Measurements from ENCODE around the gene CDK5RAP3.
A peak's percentile ranks its signal among the peaks of the same experiment; 100 is the strongest.

Gene CDK5RAP3

DNA sequence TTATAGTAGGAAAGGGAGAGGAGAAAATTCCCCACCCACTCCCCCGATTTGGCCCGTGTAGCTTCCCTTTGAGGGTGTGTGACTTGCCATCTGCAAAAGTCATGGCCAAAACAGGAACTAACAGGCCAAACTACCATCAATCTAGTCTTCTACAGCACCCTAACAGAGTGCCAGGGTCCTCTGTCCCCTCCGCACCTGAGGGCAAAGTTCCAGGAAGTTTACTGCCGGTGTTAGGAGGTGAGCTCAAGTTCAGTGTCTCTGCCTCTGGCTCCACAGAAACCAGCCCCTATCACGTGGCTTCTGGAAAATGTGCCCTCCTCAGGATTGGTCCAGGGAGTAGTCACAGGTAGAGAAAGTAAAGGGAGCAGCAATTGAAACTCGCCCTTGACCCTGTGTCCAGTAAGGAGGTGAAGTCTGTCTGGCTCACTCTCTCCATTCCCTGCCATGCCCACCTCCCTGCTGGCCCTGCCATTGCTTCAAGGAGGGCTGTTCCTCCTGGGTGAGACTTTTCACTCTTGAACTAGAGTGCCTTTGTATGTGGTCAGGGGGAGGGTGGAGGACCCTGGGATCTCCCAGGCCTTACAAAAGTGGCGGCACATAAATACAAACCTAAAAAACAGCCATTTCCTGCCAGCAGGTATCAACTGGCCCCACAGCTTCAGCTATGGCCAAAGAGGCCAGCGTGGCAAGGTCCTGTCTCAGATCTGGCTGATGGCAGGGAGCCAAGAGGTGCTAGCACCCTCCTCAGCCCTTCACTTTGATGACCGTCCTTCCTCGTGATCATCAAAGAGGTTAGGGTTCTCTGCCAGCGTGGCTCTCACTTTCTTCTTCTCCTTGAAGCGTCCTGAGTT, 18.5 kb upstream of the CDK5RAP3 start:
- peak overlapping the region; percentile 24 for H3K27ac ChIP-seq
- POLR2A ChIA-PET (ENCODE audit: low non-redundant PET) = interaction anchor here (0.6 kb wide), 1 partner anchor 181 kb away, joined by 15 read pairs; no protein-coding TSS in a partner anchor
- no peak for DNase-seq (ENCODE audit: low spot score)
- CTCF ChIA-PET = interaction anchor here (0.7 to 0.9 kb wide), 2 partner anchors 10 to 474 kb away, joined by 3 read pairs; no protein-coding TSS in a partner anchor
- TF ChIP-seq, protein P1, sequence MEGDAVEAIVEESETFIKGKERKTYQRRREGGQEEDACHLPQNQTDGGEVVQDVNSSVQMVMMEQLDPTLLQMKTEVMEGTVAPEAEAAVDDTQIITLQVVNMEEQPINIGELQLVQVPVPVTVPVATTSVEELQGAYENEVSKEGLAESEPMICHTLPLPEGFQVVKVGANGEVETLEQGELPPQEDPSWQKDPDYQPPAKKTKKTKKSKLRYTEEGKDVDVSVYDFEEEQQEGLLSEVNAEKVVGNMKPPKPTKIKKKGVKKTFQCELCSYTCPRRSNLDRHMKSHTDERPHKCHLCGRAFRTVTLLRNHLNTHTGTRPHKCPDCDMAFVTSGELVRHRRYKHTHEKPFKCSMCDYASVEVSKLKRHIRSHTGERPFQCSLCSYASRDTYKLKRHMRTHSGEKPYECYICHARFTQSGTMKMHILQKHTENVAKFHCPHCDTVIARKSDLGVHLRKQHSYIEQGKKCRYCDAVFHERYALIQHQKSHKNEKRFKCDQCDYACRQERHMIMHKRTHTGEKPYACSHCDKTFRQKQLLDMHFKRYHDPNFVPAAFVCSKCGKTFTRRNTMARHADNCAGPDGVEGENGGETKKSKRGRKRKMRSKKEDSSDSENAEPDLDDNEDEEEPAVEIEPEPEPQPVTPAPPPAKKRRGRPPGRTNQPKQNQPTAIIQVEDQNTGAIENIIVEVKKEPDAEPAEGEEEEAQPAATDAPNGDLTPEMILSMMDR (conservative IDR thresholded peaks at IDR 0.05; ENCODE audit: low read depth) = no peak

DNA sequence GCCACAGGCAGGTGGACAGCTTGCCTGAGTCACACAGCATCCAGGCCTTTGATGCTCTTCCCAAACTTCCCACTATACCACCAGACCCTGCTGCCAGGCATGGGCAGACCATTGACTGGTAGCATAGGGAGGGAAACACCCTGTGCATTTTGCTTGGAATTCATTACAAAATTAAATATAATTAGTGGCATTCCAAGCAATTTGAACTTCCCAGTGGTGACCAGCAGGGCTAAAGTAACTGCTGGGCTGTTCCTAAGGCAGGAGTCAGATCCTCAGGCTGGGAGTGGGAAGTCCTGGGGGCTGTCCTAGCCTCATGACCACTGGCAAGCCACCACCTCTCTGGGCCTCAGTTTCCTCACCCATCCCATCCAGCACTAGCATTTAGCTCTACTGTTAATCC, 17.0 kb upstream of the CDK5RAP3 start:
- CTCF ChIA-PET = no interaction called here
- TF ChIP-seq, protein P1 (conservative IDR thresholded peaks at IDR 0.05; ENCODE audit: low read depth) = no peak
- POLR2A ChIA-PET (ENCODE audit: low non-redundant PET) = no interaction called here
- H3K27ac ChIP-seq = peak overlapping the region; percentile 38
- no peak for DNase-seq (ENCODE audit: low spot score)

DNA sequence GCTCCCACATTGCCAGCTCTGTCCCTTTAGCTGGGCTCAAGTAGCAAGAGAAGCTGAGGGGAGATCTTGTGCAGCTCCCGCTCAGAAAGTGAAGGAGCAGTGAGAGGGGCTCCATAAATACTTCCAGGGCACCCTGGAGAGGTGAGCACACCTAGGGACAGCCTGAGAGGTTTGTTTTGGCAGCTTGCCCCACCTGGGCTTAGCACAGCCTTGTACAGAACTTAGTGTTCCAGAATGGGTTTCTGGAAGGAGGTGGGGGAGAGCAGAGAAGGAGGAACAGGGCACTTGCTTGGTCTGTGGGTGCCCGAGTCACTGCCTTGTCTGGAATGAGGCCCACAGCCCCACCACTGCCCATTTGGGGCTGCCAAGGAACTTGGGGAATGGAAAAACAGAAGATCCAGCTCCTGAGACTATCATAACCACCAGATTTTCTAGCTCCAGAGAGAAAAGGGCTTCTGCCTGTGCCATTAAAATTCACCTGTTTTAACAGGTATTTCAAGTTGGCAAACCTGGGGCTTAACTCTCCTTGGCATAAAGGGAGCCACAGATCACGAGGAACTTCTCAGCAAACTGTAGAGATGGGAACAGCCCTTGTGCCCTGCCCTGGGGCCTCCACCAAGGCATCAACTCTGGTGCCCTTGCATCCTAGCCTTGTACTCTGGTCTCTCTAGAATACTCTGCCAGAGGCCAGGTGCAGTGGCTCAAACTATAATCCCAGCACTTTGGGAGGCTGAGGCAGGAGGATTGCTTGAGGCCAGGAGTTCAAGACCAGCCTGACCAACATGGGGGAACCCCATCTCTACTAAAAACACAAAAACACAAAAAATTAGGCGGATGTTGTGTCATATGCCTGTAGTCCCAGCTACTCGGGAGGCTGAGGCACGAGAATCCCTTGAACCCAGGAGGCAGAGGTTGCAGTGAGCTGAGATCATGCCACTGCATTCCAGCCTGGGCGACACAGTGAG, 15.1 kb upstream of the CDK5RAP3 start:
- TF ChIP-seq, protein P1 (conservative IDR thresholded peaks at IDR 0.05; ENCODE audit: low read depth) = no peak
- POLR2A ChIA-PET (ENCODE audit: low non-redundant PET) = interaction anchor here (0.6 kb wide), 1 partner anchor 16 kb away, joined by 6 read pairs; no protein-coding TSS in a partner anchor
- CTCF ChIA-PET = interaction anchor here (0.6 to 0.7 kb wide), 3 partner anchors 84 to 309 kb away, joined by 3 to 4 read pairs (median 4); no protein-coding TSS in a partner anchor
- H3K27ac ChIP-seq = peak overlapping the region; percentile 60
- no peak for DNase-seq (ENCODE audit: low spot score)

DNA sequence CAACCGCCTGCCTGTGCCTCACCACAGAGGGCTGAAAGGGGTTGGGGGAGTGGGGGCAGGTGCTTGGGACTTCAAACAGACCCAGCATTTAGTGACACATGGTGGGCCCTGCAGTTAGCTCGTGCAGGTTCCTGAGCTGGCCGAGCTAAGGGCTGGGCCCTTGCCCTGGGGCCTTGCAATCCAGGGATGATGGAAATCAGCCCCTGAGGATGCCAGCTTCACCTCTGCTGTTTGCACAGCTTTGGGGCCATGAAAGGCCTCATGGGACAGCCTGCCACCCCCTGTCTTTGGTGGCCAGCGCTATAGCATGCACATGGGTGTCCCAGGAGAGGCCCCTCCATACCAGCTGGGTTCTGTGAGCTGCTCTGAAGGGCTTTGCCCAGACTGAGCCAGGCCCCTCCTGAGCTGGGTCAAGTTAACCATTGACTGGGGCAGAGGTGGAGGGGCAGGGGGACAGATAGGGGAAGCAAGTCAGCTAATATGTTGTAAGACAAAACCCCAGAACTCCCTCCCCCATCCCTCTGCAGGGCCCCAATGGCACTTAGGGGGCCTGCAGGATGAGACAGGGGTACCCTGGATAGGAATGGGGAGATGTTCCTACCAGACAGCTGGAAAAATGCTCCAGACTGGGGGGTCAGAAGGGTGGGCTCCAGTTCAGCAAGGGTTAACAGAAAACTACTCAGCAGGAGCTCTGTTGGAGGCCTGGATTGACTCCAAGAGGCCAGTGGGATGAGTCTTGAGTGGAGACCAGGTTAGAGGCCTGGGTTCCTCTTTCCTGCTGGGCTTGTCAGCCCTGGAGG, 13.9 kb upstream of the CDK5RAP3 start:
- no peak overlapping the region for H3K27ac ChIP-seq
- TF ChIP-seq, protein P1 (conservative IDR thresholded peaks at IDR 0.05; ENCODE audit: low read depth) = no peak
- no peak for DNase-seq (ENCODE audit: low spot score)
- POLR2A ChIA-PET (ENCODE audit: low non-redundant PET) = interaction anchor here (0.6 to 1.1 kb wide), 3 partner anchors 8 to 15 kb away, joined by 3 to 6 read pairs (median 3); no protein-coding TSS in a partner anchor
- CTCF ChIA-PET = interaction anchor here (0.6 to 1.4 kb wide), 7 partner anchors 8 to 119 kb away, joined by 3 to 11 read pairs (median 4); partner anchors contain the start of gene CDK5RAP3

DNA sequence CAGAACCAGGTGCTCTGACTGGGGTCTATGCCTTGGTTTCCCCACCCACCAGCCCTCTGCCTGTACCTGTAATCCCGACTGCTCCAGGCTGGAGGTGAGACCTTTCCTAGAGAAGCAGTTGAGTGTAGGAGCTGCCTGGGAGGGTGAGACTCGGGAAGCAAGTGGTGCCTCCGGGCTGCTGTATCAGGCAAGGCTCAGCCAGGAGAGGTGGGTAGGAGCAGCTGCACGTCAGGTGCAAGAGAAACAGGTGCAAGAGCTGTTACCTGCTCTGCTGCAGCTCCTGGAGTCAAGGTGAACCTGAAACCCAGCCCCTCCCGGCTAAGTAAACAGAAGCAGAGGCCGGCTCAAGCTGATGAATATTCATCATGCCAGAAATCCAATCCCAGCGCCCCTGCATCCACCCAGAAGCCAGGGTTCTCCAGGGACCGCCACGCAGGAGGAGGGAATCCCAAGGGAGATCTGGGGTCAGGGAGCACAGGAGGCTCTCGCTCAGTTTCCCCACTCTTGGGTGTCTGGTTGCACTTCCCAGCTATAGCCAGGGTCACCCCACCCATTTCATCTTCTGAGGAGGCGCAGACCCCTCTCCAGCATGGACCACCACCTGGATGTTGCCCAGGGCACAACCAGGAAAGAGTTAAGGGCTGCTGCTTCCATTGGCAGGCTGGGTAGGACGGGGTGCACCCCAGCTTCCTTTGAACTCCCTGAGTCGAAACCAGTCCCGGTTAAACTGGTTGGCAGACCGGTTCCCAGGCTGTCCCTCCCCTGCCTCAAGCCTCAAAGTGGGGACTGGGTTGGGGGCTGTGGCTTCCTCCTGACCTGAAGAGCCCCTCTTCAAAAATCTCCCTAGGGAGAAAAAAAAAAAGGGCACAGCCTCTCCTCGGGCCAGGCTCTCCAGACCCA, 13.1 kb upstream of the CDK5RAP3 start, which contains the start of gene PRR15L:
PRR15L (minus strand) TSS at position 293 of the 900 bp plus-strand sequence. CDS start 4,649 bp downstream, outside the sequence.
- no peak for DNase-seq (ENCODE audit: low spot score)

More for the DNA sequence above, 13.1 kb upstream of the CDK5RAP3 start, which contains the start of gene PRR15L:
- TF ChIP-seq, protein P1 (conservative IDR thresholded peaks at IDR 0.05; ENCODE audit: low read depth) = no peak
- CTCF ChIA-PET = interaction anchor here (0.7 to 1.4 kb wide), 5 partner anchors 9 to 20 kb away, joined by 4 to 11 read pairs (median 5); partner anchors contain the start of gene CDK5RAP3
- H3K27ac ChIP-seq = no peak within 1 kb of the TSS
- POLR2A ChIA-PET (ENCODE audit: low non-redundant PET) = interaction anchor here (1.1 kb wide), 1 partner anchor 12 kb away, joined by 3 read pairs; no protein-coding TSS in a partner anchor
